GM12878 (cell line): ENCODE data around the gene CACNA2D4. TPM values are rescaled to one million over a fixed set of nuclear protein-coding genes. Genes with fewer than 3 reads are reported as not detected.

Source experiments
- ATAC-seq: fragments of 200-7000 bp; cut with Tn5 transposase; 3 replicates; pipeline ENCODE4 v1.9.1; 2020; ENCODE audit warnings: mild to moderate bottlenecking, moderate library complexity
- BruUV-seq: library from RNA; stranded (reverse); fragments of 400-500 nt; replicated peaks from 2 replicates; lab custom pipeline; 2021; lab: Mats Ljungman, UMichigan
- CTCF ChIA-PET: fragments of 300-600 bp; sonication (Branson Sonifier 250); formaldehyde crosslinking; extraction: SDS; loops from one replicate; lab custom pipeline; 2021; ENCODE audit warnings: inconsistent platforms; lab: Yijun Ruan, JAX
- POLR2A ChIA-PET: fragments of 350-600 bp; formaldehyde crosslinking; extraction: SDS; loops from one replicate; lab custom pipeline; 2021; ENCODE audit warnings: inconsistent platforms; lab: Charles Lee
- RAD21 ChIA-PET: fragments of 300-600 bp; sonication (Branson Sonifier 250); formaldehyde crosslinking; loops from one replicate; lab custom pipeline; 2023; ENCODE audit warnings: antibody characterized with exemption; ENCODE audit not compliant: unreplicated experiment; lab: Charles Lee
- SMC1A ChIA-PET: fragments of 300-600 bp; sonication (Branson Sonifier 250); formaldehyde crosslinking; loops from one replicate; lab custom pipeline; 2023; ENCODE audit not compliant: unreplicated experiment, uncharacterized antibody; lab: Charles Lee
- DNase-seq: peaks from one replicate; pipeline ENCODE4 v3.0.0-alpha.2; 2011; ENCODE audit warnings: low read depth, low spot score
- FAIRE-seq: peaks from 3 replicates; lab custom pipeline; 2011; peaks lifted over from hg19 to GRCh38; lab: Jason Lieb, UNC
- H2AFZ ChIP-seq: 2 replicates; pipeline ENCODE4 v1.6.0; 2011; ENCODE audit warnings: low read depth, low read length, control low read depth; ENCODE audit not compliant: control insufficient read depth
- H3K27ac ChIP-seq: 2 replicates; pipeline ENCODE4 v1.5.1; 2011; ENCODE audit warnings: control low read depth; ENCODE audit not compliant: control insufficient read depth, insufficient read depth
- H3K27me3 ChIP-seq, 2 experiments: replicated peaks in 1 of 2; 2 replicates each; pipeline versions ENCODE4 v1.6.0 to v1.6.1; 2011; ENCODE audit warnings: low read length in 1 of 2; ENCODE audit not compliant: control insufficient read depth in 2 of 2, insufficient read depth in 2 of 2
- H3K36me3 ChIP-seq, 2 experiments: 2 replicates each; pipeline ENCODE4 v1.5.1; 2011; ENCODE audit warnings: low read length in 1 of 2; ENCODE audit not compliant: control insufficient read depth in 2 of 2, insufficient read depth in 2 of 2
- H3K4me1 ChIP-seq: 2 replicates; pipeline ENCODE4 v1.6.1; 2011; ENCODE audit warnings: mild to moderate bottlenecking, low read length, moderate library complexity, mixed read lengths; ENCODE audit not compliant: control insufficient read depth, insufficient read depth
- H3K4me2 ChIP-seq: 2 replicates; pipeline ENCODE4 v1.6.0; 2011; ENCODE audit warnings: control low read depth; ENCODE audit not compliant: control insufficient read depth, insufficient read depth
- H3K4me3 ChIP-seq: fragments of 200-600 bp; sonication (generic); 2 replicates; pipeline ENCODE4 v1.5.1; 2016
- H3K79me2 ChIP-seq: 2 replicates; pipeline ENCODE4 v1.6.0; 2011; ENCODE audit warnings: low read length; ENCODE audit not compliant: control insufficient read depth, insufficient read depth
- H3K9ac ChIP-seq: 2 replicates; pipeline ENCODE4 v1.8.0; 2011; ENCODE audit warnings: low read length, control low read depth, mixed read lengths; ENCODE audit not compliant: control insufficient read depth, insufficient read depth
- H3K9me3 ChIP-seq: replicated peaks from 3 replicates; pipeline ENCODE4 v1.5.1; 2011; ENCODE audit warnings: mild to moderate bottlenecking, low read length; ENCODE audit not compliant: control insufficient read depth, insufficient read depth
- H4K20me1 ChIP-seq: 2 replicates; pipeline ENCODE4 v1.6.0; 2011; ENCODE audit not compliant: control insufficient read depth, insufficient read depth
- CBX3 ChIP-seq: fragments of 200-600 bp; sonication (generic); IDR thresholded peaks from 2 replicates; pipeline ENCODE4 v1.6.1; 2016; ENCODE audit warnings: low read depth, borderline replicate concordance
- EGR1 ChIP-seq, 2 experiments: IDR thresholded peaks; 1 replicate in 1 of 2; 2 replicates in 1 of 2; pipeline ENCODE4 v1.6.1; 2011 to 2012; ENCODE audit warnings: low read depth in 2 of 2, low read length in 2 of 2, borderline replicate concordance in 1 of 2, mild to moderate bottlenecking in 1 of 2, moderate library complexity in 1 of 2
- ESRRA ChIP-seq: IDR thresholded peaks from 2 replicates; pipeline ENCODE4 v1.6.1; 2012; ENCODE audit warnings: mild to moderate bottlenecking, low read length, improper control_type of control experiment
- EZH2 ChIP-seq: IDR thresholded peaks from 2 replicates; pipeline ENCODE4 v1.6.1; 2012; ENCODE audit warnings: low read depth, mild to moderate bottlenecking, control low read depth, inconsistent platforms, low read length, borderline replicate concordance; ENCODE audit not compliant: control insufficient read depth
- HSF1 ChIP-seq: fragments of 150-350 bp; IDR thresholded peaks from 2 replicates; pipeline ENCODE4 v1.6.1; 2014; ENCODE audit warnings: mild to moderate bottlenecking, low read depth, low read length
- IRF5 ChIP-seq: fragments of 450-650 bp; IDR thresholded peaks from 2 replicates; pipeline ENCODE4 v1.6.1; 2017; ENCODE audit warnings: borderline replicate concordance
- NFYB ChIP-seq: IDR thresholded peaks from 2 replicates; pipeline ENCODE4 v1.6.1; 2011; ENCODE audit warnings: low read depth, mild to moderate bottlenecking, low read length, improper control_type of control experiment, moderate library complexity; ENCODE audit not compliant: insufficient read depth
- TARDBP ChIP-seq: IDR thresholded peaks from 2 replicates; pipeline ENCODE4 v1.6.1; 2016; ENCODE audit warnings: borderline replicate concordance
- ZBED1 ChIP-seq: IDR thresholded peaks from 2 replicates; pipeline ENCODE4 v1.6.1; 2016; ENCODE audit warnings: borderline replicate concordance
- WGBS: methylation state at CpG from one replicate; pipeline ENCODE4 v1.1.6; 2016; ENCODE audit warnings: low lambda C conversion rate; ENCODE audit not compliant: insufficient replicate concordance, insufficient coverage; ENCODE audit errors: missing lambda C conversion rate; 5-methylcytosine and 5-hydroxymethylcytosine counted together
- in situ Hi-C: fragments of 300-500 bp; cut with MboI; formaldehyde crosslinking; loops from 9 replicates; pipeline ENCODE4 v1.14.3; 2018; ENCODE audit warnings: mixed read lengths
- intact Hi-C: fragments of 100-400 bp; cut with micrococcal nuclease; formaldehyde crosslinking; loops from one replicate; pipeline ENCODE4 v1.14.2; 2022; ENCODE audit not compliant: unreplicated experiment
- polyA plus RNA-seq, 11 experiments: library from polyadenylated mRNA; depleted of rRNA in 4 of 11; unstranded in 6 of 11; stranded (reverse) in 5 of 11; fragments of >200 nt; fragmentation: Nextera tagmentation in 4 of 11; fragmentation: Illumina TruSeq in 1 of 11; extraction: Ambion mirVana in 4 of 11; extraction: Trizol in 1 of 11; gene quantifications; 1 replicate in 1 of 11; 2 replicates in 10 of 11; pipeline versions ENCODE4 v1.2.1 to v1.2.3, GENCODE V29; 2011 to 2016; ENCODE audit warnings: inconsistent platforms in 2 of 11, missing spikeins in 2 of 11, low read depth in 1 of 11
- total RNA-seq, 4 experiments: library from RNA; depleted of rRNA in 3 of 4; stranded (reverse); fragments of >200 nt in 3 of 4; fragmentation: Illumina TruSeq in 1 of 4; extraction: Trizol in 1 of 4; gene quantifications; 2 replicates each; pipeline versions ENCODE4 v1.2.1 to v1.2.3, GENCODE V29; 2013 to 2021

The CACNA2D4 gene
- total and polyA plus RNA-seq, 10 of the 15 experiments (the other 5 are each of a cell fraction or from before 2014, with no cell fraction given), result 0.03 to 1.0 (median 0.65) TPM

GRCh38 chr12:1807087-1807860, 111.2 kb downstream of the CACNA2D4 start:
- in situ Hi-C loops, result no loop called here
- Histone ChIP-seq H3K36me3 (no peaks in the 10 kb centered on the region), H3K79me2 (no peaks in the 10 kb centered on the region), H3K4me3 (no peak overlapping the region), H2AFZ (no peak overlapping the region), H3K4me1 (peaks cover 3% of the 10 kb centered on the region; the same call in 1 of the 2 replicates), H4K20me1 (no peaks in the 10 kb centered on the region), H3K27me3 (no peaks in the 10 kb centered on the region), H3K9me3 (no peaks in the 10 kb centered on the region), H3K4me2 (no peak overlapping the region), H3K9ac (no peak overlapping the region), H3K27ac (no peak overlapping the region)
- intact Hi-C loops, result no loop called here
- SMC1A ChIA-PET, result no interaction called here
- no peak for DNase-seq
- POLR2A ChIA-PET, result interaction anchor here (0.5 kb wide), 1 partner anchor 126 kb away, joined by 4 read pairs; no protein-coding TSS in a partner anchor
- BruUV-seq, result no TSS peak
- TF ChIP-seq CBX3, result no peak
- no peak for TF ChIP-seq IRF5
- no peak for TF ChIP-seq HSF1
- no peak for TF ChIP-seq EZH2
- no peak for TF ChIP-seq EGR1 (IDR thresholded peaks at IDR 0.05; ENCODE audit: borderline replicate concordance in 1 of 2, low read depth in 2 of 2, low read length in 2 of 2)
- TF ChIP-seq ESRRA, result no peak
- TF ChIP-seq ZBED1, result no peak
- TF ChIP-seq NFYB, result no peak
- TF ChIP-seq TARDBP, result no peak
- CTCF ChIA-PET, result no interaction called here
- RAD21 ChIA-PET, result interaction anchor here (0.6 to 1.4 kb wide), 2 partner anchors 133 to 153 kb away, joined by 5 to 6 read pairs; no protein-coding TSS in a partner anchor
- ATAC-seq, result no peak
- WGBS, result 81% methylated on average over 15 of the region's 15 CpGs
- no peak for FAIRE-seq
